ENCODE measurements around the gene ZNF385B.
"Not testable (repeated sequence)": the region's sequence is repeated elsewhere in the genome, so short reads cannot be mapped to it uniquely, and the experiment has no call there.

The ZNF385B gene

GRCh38 chr2:179675435-179675834, 186.0 kb downstream of the ZNF385B start:
- DNase-seq = no peak

GRCh38 chr2:179671043-179671981, 190.1 kb downstream of the ZNF385B start:
- DNase-seq = no peak

GRCh38 chr2:179669196-179669595, 192.2 kb downstream of the ZNF385B start:
- no peak for DNase-seq

GRCh38 chr2:179664972-179665812, 196.2 kb downstream of the ZNF385B start:
- DNase-seq = no peak

GRCh38 chr2:179661986-179662385, 199.4 kb downstream of the ZNF385B start:
- peak in 1 of 5 experiments; percentile 0 for DNase-seq

- no peak for DNase-seq
These were observed 204.3 kb downstream of the ZNF385B start for GRCh38 chr2:179657068-179657595.

- no peak for DNase-seq
These were observed 205.8 kb downstream of the ZNF385B start for GRCh38 chr2:179655627-179656026.

GRCh38 chr2:179654806-179655205, 206.6 kb downstream of the ZNF385B start:
- DNase-seq = no peak

- DNase-seq = no peak
These were observed 209.1 kb downstream of the ZNF385B start for GRCh38 chr2:179652296-179652695.

- no peak for DNase-seq
These were observed 211.0 kb downstream of the ZNF385B start for GRCh38 chr2:179650420-179650819.

- no peak for DNase-seq
These were observed 214.4 kb downstream of the ZNF385B start for GRCh38 chr2:179646862-179647587.

GRCh38 chr2:179646173-179646769, 215.1 kb downstream of the ZNF385B start:
- no peak for DNase-seq

GRCh38 chr2:179645047-179645446, 216.4 kb downstream of the ZNF385B start:
- no peak for DNase-seq

- DNase-seq = no peak
These were observed 218.9 kb downstream of the ZNF385B start for GRCh38 chr2:179642462-179642861.

GRCh38 chr2:179636995-179637394, 224.4 kb downstream of the ZNF385B start:
- no peak for DNase-seq

GRCh38 chr2:179636100-179636980, 225.1 kb downstream of the ZNF385B start:
- no peak for DNase-seq

GRCh38 chr2:179631769-179632385, 229.5 kb downstream of the ZNF385B start:
- DNase-seq = not testable (repeated sequence)

- not testable (repeated sequence) for DNase-seq
These were observed 231.6 kb downstream of the ZNF385B start for GRCh38 chr2:179629776-179630175.

GRCh38 chr2:179626261-179626660, 235.2 kb downstream of the ZNF385B start:
- DNase-seq = no peak

GRCh38 chr2:179622635-179623300, 238.6 kb downstream of the ZNF385B start:
- DNase-seq = no peak

All from T-helper 2 cell (primary cell).